ENCODE results near the gene OR51A4.

OR51A4 gene

GRCh38 chr11:4947505-4947904 is at the start of gene OR51A4:
Gene OR51A4 (minus strand): TSS chr11:4947605. CDS start chr11:4947100, 505 bp downstream.
- no peak for DNase-seq (ENCODE audit: low read depth)
- H3K4me3 ChIP-seq (ENCODE audit: low read length), result no peak within 1 kb of the TSS
- TF ChIP-seq CTCF (conservative IDR thresholded peaks at IDR 0.05; ENCODE audit: low read length), result no peak

- H3K4me3 ChIP-seq (ENCODE audit: low read length), result no peak within 1 kb of the TSS
- no peak for DNase-seq (ENCODE audit: low read depth)
- TF ChIP-seq CTCF (conservative IDR thresholded peaks at IDR 0.05; ENCODE audit: low read length), result no peak
These were observed 47.1 kb upstream of the OR51A4 start, which contains the start of gene OR51L1 for GRCh38 chr11:4994551-4994950. Gene OR51L1 (plus strand): TSS chr11:4994851. CDS start chr11:4998983, 4,132 bp downstream.

DNA sequence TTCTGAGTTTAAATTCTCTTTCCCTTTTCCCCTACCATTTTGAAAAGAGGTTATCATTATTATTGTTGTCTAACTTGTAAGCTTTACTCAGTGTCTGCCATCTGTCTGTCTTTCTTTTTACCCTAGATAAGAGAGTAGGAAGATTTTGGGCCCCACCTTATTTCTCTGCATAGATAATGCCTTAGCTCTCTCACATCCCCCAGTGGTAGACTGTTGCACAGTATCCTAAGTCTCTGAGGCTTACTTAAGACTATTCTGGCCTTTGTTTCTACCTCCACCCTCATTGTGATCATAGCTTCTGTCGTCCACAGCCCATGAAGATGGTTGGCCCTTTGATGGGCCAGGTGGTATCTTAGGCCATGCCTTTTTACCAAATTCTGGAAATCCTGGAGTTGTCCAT is 43.7 kb upstream of the OR51A4 start:
- no peak overlapping the region for H3K4me3 ChIP-seq (ENCODE audit: low read length)
- peak; percentile 0 for DNase-seq (ENCODE audit: low read depth)
- TF ChIP-seq CTCF (conservative IDR thresholded peaks at IDR 0.05; ENCODE audit: low read length), result peak; percentile 27

DNA sequence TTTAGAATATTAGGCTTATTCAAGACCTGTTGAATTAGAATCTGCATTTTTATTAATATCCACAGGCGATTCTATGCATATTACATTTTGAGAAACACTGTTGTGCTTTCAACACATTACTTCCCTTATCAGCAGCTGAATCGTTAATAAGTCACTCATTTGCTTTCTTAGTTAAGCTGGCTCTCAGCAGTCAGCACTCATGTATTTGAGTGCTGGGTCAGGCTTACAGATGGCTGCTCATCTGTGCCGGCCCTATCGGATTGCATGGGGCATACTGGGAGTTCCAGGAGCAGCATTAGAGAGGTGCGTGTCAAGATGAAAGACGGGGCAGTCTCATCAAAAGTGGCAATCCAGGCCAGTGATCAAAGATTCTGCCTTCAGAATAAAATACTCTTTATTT is 36.4 kb upstream of the OR51A4 start:
- H3K4me3 ChIP-seq (ENCODE audit: low read length), result no peak overlapping the region
- no peak for DNase-seq (ENCODE audit: low read depth)
- TF ChIP-seq CTCF (conservative IDR thresholded peaks at IDR 0.05; ENCODE audit: low read length), result no peak

DNA sequence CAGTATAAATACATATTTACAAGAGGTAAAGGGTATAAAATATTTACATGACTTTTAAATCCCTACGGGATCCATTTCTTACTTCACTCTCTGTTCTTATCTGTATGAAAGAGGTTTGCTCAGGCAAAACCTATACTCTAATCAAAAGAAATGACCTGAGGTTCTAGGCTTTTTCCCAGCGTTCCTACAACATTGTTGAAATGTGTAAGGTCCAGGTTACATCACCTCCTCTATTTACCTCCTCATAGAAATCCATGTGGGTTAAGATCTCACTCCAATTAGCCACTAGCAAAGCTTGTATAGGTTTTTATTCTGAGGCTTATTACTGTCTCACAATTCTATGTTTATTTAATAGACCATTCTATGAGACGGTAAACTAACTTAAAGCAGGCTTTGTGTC is 35.3 kb upstream of the OR51A4 start:
- no peak for DNase-seq (ENCODE audit: low read depth)
- TF ChIP-seq CTCF (conservative IDR thresholded peaks at IDR 0.05; ENCODE audit: low read length), result no peak
- no peak overlapping the region for H3K4me3 ChIP-seq (ENCODE audit: low read length)

DNA sequence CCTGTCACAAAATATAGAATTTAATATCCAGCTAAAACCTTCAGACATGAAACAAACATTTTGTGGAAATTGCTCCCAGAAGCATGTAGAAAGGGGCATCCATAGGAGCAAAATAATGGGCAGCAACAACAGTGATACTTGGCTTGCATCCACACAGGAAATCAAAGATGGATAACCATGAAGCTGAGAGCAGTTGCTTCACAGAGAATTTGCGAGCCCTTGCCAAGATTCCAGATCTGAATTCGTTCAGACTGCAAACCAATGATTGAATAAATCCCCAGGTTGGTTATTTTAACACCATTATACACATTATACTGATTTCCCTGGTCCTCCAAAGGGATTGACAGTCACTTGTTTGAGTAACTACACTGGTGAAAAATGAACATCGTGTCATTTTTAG is 31.6 kb upstream of the OR51A4 start:
- TF ChIP-seq CTCF (conservative IDR thresholded peaks at IDR 0.05; ENCODE audit: low read length), result no peak
- DNase-seq (ENCODE audit: low read depth), result no peak
- no peak overlapping the region for H3K4me3 ChIP-seq (ENCODE audit: low read length)

- TF ChIP-seq CTCF (conservative IDR thresholded peaks at IDR 0.05; ENCODE audit: low read length), result no peak
- no peak overlapping the region for H3K4me3 ChIP-seq (ENCODE audit: low read length)
- DNase-seq (ENCODE audit: low read depth), result no peak
These were observed 28.0 kb upstream of the OR51A4 start for GRCh38 chr11:4975436-4975835.
